Astrocyte (in vitro differentiated cells and primary cell): ENCODE measurements around the gene IQCH. TPM values are rescaled to one million over a fixed set of nuclear protein-coding genes. Genes with fewer than 3 reads are reported as not detected.

Experiments used
- DNase-seq: peaks from one replicate; pipeline ENCODE4 v3.0.0-alpha.2; 2010; ENCODE audit warnings: low read depth
- FAIRE-seq: peaks from 2 replicates; lab custom pipeline; 2011; peaks lifted over from hg19 to GRCh38; lab: Jason Lieb, UNC
- H2AFZ ChIP-seq: 2 replicates; pipeline ENCODE4 v1.6.0; 2012; ENCODE audit warnings: low read depth, low read length, inconsistent platforms
- H3K27ac ChIP-seq: 2 replicates; pipeline ENCODE4 v1.5.1; 2011; ENCODE audit warnings: low read depth, low read length, inconsistent platforms
- H3K27me3 ChIP-seq: 2 replicates; pipeline ENCODE4 v1.6.0; 2011; ENCODE audit warnings: low read length, inconsistent platforms; ENCODE audit not compliant: insufficient read depth
- H3K36me3 ChIP-seq: 2 replicates; pipeline ENCODE4 v1.5.1; 2011; ENCODE audit warnings: low read length, inconsistent platforms; ENCODE audit not compliant: insufficient read depth
- H3K4me1 ChIP-seq: 2 replicates; pipeline ENCODE4 v1.5.1; 2011; ENCODE audit warnings: low read length, inconsistent platforms; ENCODE audit not compliant: insufficient read depth
- H3K4me2 ChIP-seq: 2 replicates; pipeline ENCODE4 v1.6.0; 2012; ENCODE audit warnings: low read length, inconsistent platforms
- H3K4me3 ChIP-seq: 2 replicates; pipeline ENCODE4 v1.5.1; 2011; ENCODE audit warnings: low read depth, mild to moderate bottlenecking, low read length, inconsistent platforms; ENCODE audit not compliant: insufficient read depth
- H3K79me2 ChIP-seq: 2 replicates; pipeline ENCODE4 v1.6.0; 2012; ENCODE audit warnings: mild to moderate bottlenecking, low read length, inconsistent platforms; ENCODE audit not compliant: insufficient read depth
- H3K9ac ChIP-seq: 2 replicates; pipeline ENCODE4 v1.6.0; 2012; ENCODE audit warnings: mild to moderate bottlenecking, low read length, inconsistent platforms
- H3K9me3 ChIP-seq: 2 replicates; pipeline ENCODE4 v1.5.1; 2012; ENCODE audit warnings: low read depth, mild to moderate bottlenecking, low read length, inconsistent platforms; ENCODE audit not compliant: insufficient read depth
- H4K20me1 ChIP-seq: 2 replicates; pipeline ENCODE4 v1.6.0; 2012; ENCODE audit warnings: low read length, inconsistent platforms; ENCODE audit not compliant: insufficient read depth
- H3K27ac Mint-ChIP-seq: one replicate; pipeline ENCODE4 v1.8.0; 2021; ENCODE audit warnings: mild to moderate bottlenecking, mixed read lengths; ENCODE audit not compliant: unreplicated experiment
- H3K27me3 Mint-ChIP-seq: one replicate; pipeline ENCODE4 v1.8.0; 2021; ENCODE audit warnings: low read depth, mixed read lengths; ENCODE audit not compliant: unreplicated experiment
- H3K36me3 Mint-ChIP-seq: one replicate; pipeline ENCODE4 v1.8.0; 2021; ENCODE audit warnings: low read depth, mixed read lengths; ENCODE audit not compliant: unreplicated experiment
- H3K4me1 Mint-ChIP-seq: one replicate; pipeline ENCODE4 v1.8.0; 2021; ENCODE audit warnings: low read depth, mixed read lengths; ENCODE audit not compliant: unreplicated experiment
- H3K4me3 Mint-ChIP-seq: one replicate; pipeline ENCODE4 v1.8.0; 2021; ENCODE audit warnings: mild to moderate bottlenecking, moderate library complexity, mixed read lengths; ENCODE audit not compliant: unreplicated experiment
- H3K9me3 Mint-ChIP-seq: one replicate; pipeline ENCODE4 v1.8.0; 2021; ENCODE audit warnings: mild to moderate bottlenecking, mixed read lengths; ENCODE audit not compliant: unreplicated experiment
- EZH2 ChIP-seq: IDR thresholded peaks from 2 replicates; pipeline ENCODE4 v1.6.1; 2012; ENCODE audit warnings: mild to moderate bottlenecking, low read length, inconsistent platforms; ENCODE audit not compliant: insufficient read depth
- total RNA-seq: library from RNA; stranded (reverse); gene quantifications from 2 replicates; pipeline ENCODE4 v1.2.1, GENCODE V29; 2021
- TF ChIP-seq, protein P1 (sequence below): IDR thresholded peaks from 2 replicates; pipeline ENCODE4 v1.5.1; 2011; ENCODE audit warnings: low read depth, mild to moderate bottlenecking, inconsistent platforms, low read length, moderate library complexity; ENCODE audit not compliant: insufficient read depth

IQCH gene
- total RNA-seq, 1 donor from 2014 or later, result 2.7 TPM

GRCh38 chr15:67512933-67513714 lies 258.5 kb downstream of the IQCH start:
- Histone ChIP-seq H3K4me1 (peaks cover 8% of the 10 kb centered on the region), H3K9ac (no peak overlapping the region), H3K4me2 (no peak overlapping the region), H3K9me3 (no peaks in the 10 kb centered on the region), H3K36me3 (no peaks in the 10 kb centered on the region), H3K27ac (no peak overlapping the region), H3K79me2 (no peaks in the 10 kb centered on the region), H2AFZ (no peak overlapping the region), H3K4me3 (no peak overlapping the region), H4K20me1 (no peaks in the 10 kb centered on the region), H3K27me3 (no peaks in the 10 kb centered on the region)
- Mint-ChIP-seq H3K4me3 (no peak overlapping the region), H3K27ac (no peak overlapping the region), H3K27me3 (no peaks in the 10 kb centered on the region), H3K36me3 (peaks cover 3% of the 10 kb centered on the region), H3K4me1 (peaks cover 11% of the 10 kb centered on the region), H3K9me3 (no peaks in the 10 kb centered on the region)
- no peak for DNase-seq
- no peak for FAIRE-seq
- TF ChIP-seq, protein P1, sequence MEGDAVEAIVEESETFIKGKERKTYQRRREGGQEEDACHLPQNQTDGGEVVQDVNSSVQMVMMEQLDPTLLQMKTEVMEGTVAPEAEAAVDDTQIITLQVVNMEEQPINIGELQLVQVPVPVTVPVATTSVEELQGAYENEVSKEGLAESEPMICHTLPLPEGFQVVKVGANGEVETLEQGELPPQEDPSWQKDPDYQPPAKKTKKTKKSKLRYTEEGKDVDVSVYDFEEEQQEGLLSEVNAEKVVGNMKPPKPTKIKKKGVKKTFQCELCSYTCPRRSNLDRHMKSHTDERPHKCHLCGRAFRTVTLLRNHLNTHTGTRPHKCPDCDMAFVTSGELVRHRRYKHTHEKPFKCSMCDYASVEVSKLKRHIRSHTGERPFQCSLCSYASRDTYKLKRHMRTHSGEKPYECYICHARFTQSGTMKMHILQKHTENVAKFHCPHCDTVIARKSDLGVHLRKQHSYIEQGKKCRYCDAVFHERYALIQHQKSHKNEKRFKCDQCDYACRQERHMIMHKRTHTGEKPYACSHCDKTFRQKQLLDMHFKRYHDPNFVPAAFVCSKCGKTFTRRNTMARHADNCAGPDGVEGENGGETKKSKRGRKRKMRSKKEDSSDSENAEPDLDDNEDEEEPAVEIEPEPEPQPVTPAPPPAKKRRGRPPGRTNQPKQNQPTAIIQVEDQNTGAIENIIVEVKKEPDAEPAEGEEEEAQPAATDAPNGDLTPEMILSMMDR, result no peak
- no peak for TF ChIP-seq EZH2

GRCh38 chr15:67515090-67515489 lies 260.5 kb downstream of the IQCH start:
- peaks cover 11% of the 10 kb centered on the region for H3K4me1 Mint-ChIP-seq
- peaks cover 3% of the 10 kb centered on the region for H3K36me3 Mint-ChIP-seq
- Histone ChIP-seq H2AFZ (no peak overlapping the region), H3K9me3 (no peaks in the 10 kb centered on the region), H3K27ac (no peak overlapping the region), H4K20me1 (no peaks in the 10 kb centered on the region), H3K27me3 (no peaks in the 10 kb centered on the region), H3K4me3 (no peak overlapping the region), H3K79me2 (no peaks in the 10 kb centered on the region), H3K4me1 (peaks cover 8% of the 10 kb centered on the region), H3K4me2 (no peak overlapping the region), H3K36me3 (no peaks in the 10 kb centered on the region), H3K9ac (no peak overlapping the region)
- H3K9me3 Mint-ChIP-seq, result no peaks in the 10 kb centered on the region
- H3K27me3 Mint-ChIP-seq, result no peaks in the 10 kb centered on the region
- DNase-seq (no peak), FAIRE-seq (no peak)
- TF ChIP-seq, protein P1, result no peak
- no peak for TF ChIP-seq EZH2
- H3K27ac Mint-ChIP-seq, result no peak overlapping the region
- H3K4me3 Mint-ChIP-seq, result no peak overlapping the region

GRCh38 chr15:67515557-67515956 lies 261.0 kb downstream of the IQCH start:
- H3K9me3 ChIP-seq, result no peaks in the 10 kb centered on the region
- no peak overlapping the region for H3K9ac ChIP-seq
- no peak overlapping the region for H3K4me3 ChIP-seq
- FAIRE-seq, result no peak
- no peak overlapping the region for H2AFZ ChIP-seq
- no peak overlapping the region for H3K27ac ChIP-seq
- no peaks in the 10 kb centered on the region for H3K27me3 Mint-ChIP-seq
- no peaks in the 10 kb centered on the region for H3K36me3 ChIP-seq
- H3K27me3 ChIP-seq, result no peaks in the 10 kb centered on the region
- no peaks in the 10 kb centered on the region for H3K9me3 Mint-ChIP-seq
- H3K4me1 Mint-ChIP-seq, result peaks cover 6% of the 10 kb centered on the region
- no peak for DNase-seq
- H3K4me1 ChIP-seq, result peaks cover 10% of the 10 kb centered on the region
- H4K20me1 ChIP-seq, result no peaks in the 10 kb centered on the region
- peaks cover 3% of the 10 kb centered on the region for H3K36me3 Mint-ChIP-seq
- no peaks in the 10 kb centered on the region for H3K79me2 ChIP-seq
- no peak overlapping the region for H3K4me3 Mint-ChIP-seq
- no peak overlapping the region for H3K4me2 ChIP-seq
- H3K27ac Mint-ChIP-seq, result no peak overlapping the region
- no peak for TF ChIP-seq EZH2
- TF ChIP-seq, protein P1, result no peak
